Amniotic epithelial cell (primary cell): ENCODE measurements around the gene STK35.

Source experiments
- DNase-seq: peaks from one replicate; pipeline ENCODE4 v3.0.0-alpha.2; 2010; ENCODE audit warnings: low read depth

Gene STK35

GRCh38 chr20:2101057-2101864 is at the start of gene STK35:
Gene STK35 (plus strand): TSS chr20:2101827. CDS start chr20:2101882, 55 bp downstream.
- DNase-seq, result no peak

- DNase-seq, result no peak
Measured at GRCh38 chr20:2051946-2052345, 49.7 kb upstream of the STK35 start.

GRCh38 chr20:2052741-2053140 is 48.9 kb upstream of the STK35 start:
- no peak for DNase-seq

- DNase-seq, result no peak
Measured at GRCh38 chr20:2053615-2054014, 48.0 kb upstream of the STK35 start.

GRCh38 chr20:2054911-2055310 is 46.7 kb upstream of the STK35 start:
- no peak for DNase-seq

- no peak for DNase-seq
Measured at GRCh38 chr20:2059411-2059810, 42.2 kb upstream of the STK35 start.

GRCh38 chr20:2065099-2065498 is 36.5 kb upstream of the STK35 start:
- no peak for DNase-seq

- no peak for DNase-seq
Measured at GRCh38 chr20:2066461-2067122, 35.0 kb upstream of the STK35 start.

GRCh38 chr20:2080532-2081224 is 20.9 kb upstream of the STK35 start:
- no peak for DNase-seq

GRCh38 chr20:2084703-2085102 is 16.9 kb upstream of the STK35 start:
- peak; percentile 86 for DNase-seq

- peak; percentile 33 for DNase-seq
Measured at GRCh38 chr20:2086177-2086979, 15.2 kb upstream of the STK35 start.

GRCh38 chr20:2086980-2087377 is 14.6 kb upstream of the STK35 start:
- no peak for DNase-seq

GRCh38 chr20:2088891-2089290 is 12.7 kb upstream of the STK35 start:
- DNase-seq, result no peak

- DNase-seq, result no peak
Measured at GRCh38 chr20:2089447-2089846, 12.2 kb upstream of the STK35 start.

- no peak for DNase-seq
Measured at GRCh38 chr20:2093159-2093781, 8.4 kb upstream of the STK35 start.

GRCh38 chr20:2093883-2094282 is 7.7 kb upstream of the STK35 start:
- no peak for DNase-seq

GRCh38 chr20:2101865-2102584 is 398 bp downstream of the STK35 start:
- peak; percentile 89 for DNase-seq

- peak; percentile 80 for DNase-seq
Measured at GRCh38 chr20:2102585-2103460, 1.2 kb downstream of the STK35 start.

- no peak for DNase-seq
Measured at GRCh38 chr20:2103461-2104153, 2.0 kb downstream of the STK35 start.
